Gastrocnemius medialis (tissue), 4 donors: ENCODE measurements around the gene CAMTA1.

ENCODE experiments used
- POLR2A ChIP-seq, 2 donors: fragments of 450-650 bp; IDR thresholded peaks; one replicate each; pipeline ENCODE4 v1.6.1; 2017; ENCODE audit warnings: antibody characterized with exemption in 2 of 2, mild to moderate bottlenecking in 2 of 2, moderate library complexity in 2 of 2
- TF ChIP-seq, protein P1 (sequence below), 5 experiments: fragments of 450-650 bp in 3 of 5; fragments of 200-600 bp in 2 of 5; sonication (generic) in 2 of 5; IDR thresholded peaks in 4 of 5; conservative IDR thresholded peaks in 1 of 5; 1 replicate in 4 of 5; 2 replicates in 1 of 5; pipeline ENCODE4 v1.5.1; 2016 to 2019; ENCODE audit warnings: antibody characterized with exemption in 5 of 5, mild to moderate bottlenecking in 3 of 5, moderate library complexity in 3 of 5

DNA sequence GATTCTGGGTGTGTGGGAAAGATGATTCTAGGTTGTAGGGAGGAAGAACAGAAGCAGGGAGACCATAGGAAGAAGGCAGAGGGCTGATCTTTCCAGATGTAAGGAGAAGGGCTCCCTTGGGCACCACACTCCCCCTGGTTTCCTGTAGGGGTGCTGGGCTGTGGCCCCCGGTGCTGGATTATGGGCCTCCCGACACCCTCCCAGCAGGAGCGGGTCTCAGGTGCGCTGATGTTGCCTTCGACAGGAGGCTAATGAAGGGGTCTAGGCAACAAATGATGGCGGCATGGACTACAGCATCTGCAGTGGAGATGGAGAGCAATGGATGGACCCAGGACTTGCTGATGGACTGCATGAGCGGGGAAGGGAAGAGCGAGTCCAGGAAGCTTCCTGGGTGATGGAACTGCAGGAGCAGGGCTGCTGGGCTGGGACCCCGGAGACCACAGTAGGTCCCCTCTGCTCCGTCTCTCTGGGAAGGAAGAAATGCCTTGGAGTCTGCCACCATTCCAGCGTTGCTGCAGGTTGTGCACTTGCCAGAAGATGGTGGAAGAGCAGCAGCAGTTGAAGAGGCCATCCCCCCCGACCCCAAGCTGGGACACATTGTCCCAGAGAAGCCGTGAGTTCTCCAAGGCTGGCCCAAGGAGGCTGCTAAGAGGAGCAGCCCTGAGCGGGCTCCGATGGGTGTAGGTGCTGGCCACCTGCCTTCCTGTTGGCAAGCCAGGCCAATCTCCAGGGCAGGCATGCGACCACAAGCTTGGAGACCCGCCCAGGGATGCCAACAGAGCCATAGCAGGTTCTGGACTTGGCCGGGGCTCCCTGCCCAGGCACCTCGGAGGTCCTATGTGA lies 890.4 kb downstream of the CAMTA1 start:
- TF ChIP-seq POLR2A (IDR thresholded peaks at IDR 0.05), result no peak
- TF ChIP-seq, protein P1, sequence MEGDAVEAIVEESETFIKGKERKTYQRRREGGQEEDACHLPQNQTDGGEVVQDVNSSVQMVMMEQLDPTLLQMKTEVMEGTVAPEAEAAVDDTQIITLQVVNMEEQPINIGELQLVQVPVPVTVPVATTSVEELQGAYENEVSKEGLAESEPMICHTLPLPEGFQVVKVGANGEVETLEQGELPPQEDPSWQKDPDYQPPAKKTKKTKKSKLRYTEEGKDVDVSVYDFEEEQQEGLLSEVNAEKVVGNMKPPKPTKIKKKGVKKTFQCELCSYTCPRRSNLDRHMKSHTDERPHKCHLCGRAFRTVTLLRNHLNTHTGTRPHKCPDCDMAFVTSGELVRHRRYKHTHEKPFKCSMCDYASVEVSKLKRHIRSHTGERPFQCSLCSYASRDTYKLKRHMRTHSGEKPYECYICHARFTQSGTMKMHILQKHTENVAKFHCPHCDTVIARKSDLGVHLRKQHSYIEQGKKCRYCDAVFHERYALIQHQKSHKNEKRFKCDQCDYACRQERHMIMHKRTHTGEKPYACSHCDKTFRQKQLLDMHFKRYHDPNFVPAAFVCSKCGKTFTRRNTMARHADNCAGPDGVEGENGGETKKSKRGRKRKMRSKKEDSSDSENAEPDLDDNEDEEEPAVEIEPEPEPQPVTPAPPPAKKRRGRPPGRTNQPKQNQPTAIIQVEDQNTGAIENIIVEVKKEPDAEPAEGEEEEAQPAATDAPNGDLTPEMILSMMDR (IDR thresholded peaks at IDR 0.05 in 4 of 5, conservative IDR thresholded peaks at IDR 0.05 in 1 of 5), result no peak
